Fibroblast of skin of scalp (primary cell): ENCODE measurements around the gene EEFSEC.

ENCODE experiments used
- DNase-seq: peaks from one replicate; pipeline ENCODE4 v3.0.0-alpha.2; 2013

Gene EEFSEC

DNA sequence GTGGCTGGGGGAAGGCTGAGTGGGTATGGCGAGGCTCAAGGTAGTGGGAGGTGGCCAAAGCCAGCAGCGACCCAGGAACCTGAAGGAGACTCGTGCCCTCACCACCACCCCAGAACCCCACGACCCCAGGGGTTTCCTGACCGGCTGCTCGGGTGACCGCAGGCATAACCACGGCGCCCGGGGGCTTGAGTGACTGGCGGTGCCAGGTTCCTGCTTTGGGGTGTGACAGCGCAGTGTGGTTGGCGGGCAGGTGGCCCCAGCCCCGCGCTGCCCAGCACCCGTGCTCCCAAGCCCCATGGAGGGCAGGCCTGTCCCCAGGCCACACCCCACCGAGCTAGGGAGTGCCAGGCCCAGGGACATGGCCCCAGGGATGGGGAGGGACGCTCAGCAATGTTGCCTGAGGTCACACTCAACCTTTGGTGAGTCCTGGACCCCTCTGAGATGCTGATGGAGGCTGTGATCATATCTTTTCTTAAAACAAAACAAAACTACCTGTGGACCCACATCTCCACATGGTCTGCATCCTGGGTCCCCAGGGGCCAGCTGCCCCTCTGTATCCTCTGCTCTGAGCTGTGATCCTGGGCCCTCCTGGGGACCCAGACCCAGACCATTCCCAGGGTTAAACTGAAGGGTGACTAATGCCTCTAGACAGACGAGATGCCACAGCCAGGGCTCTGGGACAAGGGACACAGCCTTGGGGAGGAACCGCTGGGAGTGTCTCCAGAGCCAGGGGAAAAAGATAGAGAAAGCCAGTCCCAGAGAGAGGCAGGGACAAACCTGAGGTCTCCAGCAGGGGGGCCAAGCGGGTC, 300.4 kb downstream of the EEFSEC start:
- DNase-seq = no peak

DNA sequence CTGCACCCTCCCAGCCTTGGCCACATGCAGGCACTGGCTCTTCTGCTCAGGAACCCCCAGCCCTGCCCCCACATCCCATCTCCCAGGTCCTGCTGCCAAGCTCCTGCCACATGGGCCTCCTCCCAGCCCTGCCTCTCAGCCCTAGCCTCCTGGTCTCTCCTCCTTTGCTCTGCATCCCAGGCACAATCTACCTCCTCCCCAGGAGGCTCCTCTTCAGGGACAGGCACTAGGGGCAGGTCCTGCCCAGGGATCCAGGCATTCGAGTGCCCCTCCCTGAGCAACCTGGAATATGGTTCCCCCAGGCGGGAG, 301.0 kb downstream of the EEFSEC start:
- DNase-seq = no peak

DNA sequence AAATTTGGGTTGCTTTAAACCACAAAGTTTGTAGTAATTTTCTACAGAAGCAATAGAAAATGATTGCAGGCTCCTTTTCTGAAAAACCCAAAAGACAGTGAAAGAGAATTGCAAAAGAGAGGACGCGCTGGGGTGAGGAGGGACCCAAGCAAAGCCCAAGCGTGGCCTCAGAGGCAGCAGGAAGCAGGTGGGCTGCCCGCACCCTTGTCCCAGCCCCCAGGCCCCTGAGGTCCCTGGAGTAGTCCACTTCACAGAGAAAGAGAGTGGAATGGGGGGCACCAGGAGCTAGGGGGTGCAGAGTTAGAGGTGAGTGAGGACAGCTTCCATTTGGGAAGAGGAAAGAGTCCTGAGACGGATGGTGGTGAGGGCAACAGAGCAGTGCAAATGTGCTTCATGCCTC, 301.8 kb downstream of the EEFSEC start:
- no peak for DNase-seq

DNA sequence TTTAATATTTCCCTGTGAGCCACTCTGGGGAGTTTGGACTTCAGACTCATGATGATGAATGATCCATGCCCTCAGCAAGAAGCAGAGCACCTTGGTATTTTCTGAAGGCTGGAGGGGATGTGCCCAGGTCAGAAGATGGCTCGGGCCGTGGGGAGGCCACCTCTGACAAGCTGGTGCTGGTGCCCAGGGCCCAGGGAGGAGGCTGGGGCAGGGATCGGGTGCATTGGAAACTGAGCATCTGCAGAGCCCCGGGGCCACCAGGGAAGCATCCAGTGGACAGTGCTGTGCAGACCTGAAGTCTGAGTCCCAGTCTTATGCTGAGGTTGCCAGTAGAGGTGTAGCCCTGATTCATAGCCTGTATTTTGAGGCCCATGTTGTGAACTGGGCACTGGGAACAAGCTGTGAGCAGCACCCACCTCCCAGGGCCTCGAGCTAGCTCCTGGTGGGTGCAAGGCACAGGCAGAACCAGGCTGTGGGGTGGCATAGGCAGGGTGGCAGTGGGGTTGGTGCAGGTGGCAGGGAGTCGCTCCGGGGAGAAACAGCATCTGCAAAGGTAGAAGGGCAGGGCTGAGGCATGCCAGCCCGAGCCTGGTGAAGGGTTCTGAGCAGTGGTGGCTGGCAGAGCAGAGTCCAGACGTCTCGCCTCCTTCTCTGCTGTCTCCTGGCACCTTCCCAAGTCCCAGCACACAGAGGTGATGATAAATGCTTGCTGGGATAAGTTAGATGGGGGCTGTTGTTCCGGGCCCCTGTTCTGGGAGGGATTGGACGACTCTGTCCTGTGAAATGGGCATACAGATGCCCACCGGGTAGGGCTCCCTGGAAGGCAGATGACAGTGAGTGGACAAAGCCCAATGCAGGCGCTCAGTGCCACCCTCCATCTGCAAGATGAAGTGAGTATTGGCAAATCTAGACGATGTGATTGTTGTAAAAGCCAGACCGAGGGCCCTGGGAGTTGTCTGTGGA, 302.8 kb downstream of the EEFSEC start:
- no peak for DNase-seq

DNA sequence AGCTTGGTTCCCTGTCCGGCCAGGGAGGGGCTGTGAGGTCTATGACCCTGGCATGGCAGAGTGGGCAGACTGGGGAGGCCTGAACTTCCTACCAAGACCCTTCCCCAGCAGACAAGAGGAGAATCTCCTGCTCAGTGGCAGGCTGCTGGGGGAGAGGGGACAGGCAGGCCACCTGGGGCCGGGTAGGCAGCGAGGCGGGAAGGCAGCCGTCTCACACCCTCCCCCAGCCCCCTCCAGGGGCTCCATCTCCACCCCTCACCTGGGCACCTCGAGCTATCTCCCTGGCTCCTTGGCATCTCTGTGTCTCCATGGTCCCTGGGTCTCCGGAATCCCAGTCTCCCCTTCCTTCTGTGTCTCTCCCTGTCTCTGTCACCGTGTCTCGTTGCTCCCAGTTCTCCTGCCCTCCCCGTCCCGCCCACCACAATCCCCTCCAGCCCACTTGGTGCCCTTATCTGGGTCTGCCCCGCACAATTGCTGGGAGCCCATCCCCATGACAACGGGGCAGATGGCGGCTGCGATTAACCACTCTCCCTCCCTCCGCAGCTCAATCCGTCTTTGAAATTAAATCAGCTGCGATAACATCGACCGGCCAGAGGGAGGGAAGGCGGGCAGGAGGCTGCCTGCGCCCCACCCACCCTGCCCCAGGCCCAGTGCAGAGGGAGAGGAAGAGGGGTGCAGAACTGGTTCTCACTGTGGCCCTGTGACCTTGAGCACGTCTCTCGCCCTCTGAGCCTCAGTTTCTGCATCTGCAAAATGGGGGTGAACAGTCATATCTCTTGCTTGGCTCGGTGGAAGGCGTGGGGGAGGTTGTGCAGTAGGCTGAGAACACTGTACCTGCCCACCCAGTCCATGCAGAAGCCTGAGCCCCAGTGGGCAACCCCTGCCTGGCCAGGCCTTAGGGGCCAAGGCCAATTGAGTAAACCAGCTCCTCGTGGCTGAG, 303.8 kb downstream of the EEFSEC start:
- no peak for DNase-seq

DNA sequence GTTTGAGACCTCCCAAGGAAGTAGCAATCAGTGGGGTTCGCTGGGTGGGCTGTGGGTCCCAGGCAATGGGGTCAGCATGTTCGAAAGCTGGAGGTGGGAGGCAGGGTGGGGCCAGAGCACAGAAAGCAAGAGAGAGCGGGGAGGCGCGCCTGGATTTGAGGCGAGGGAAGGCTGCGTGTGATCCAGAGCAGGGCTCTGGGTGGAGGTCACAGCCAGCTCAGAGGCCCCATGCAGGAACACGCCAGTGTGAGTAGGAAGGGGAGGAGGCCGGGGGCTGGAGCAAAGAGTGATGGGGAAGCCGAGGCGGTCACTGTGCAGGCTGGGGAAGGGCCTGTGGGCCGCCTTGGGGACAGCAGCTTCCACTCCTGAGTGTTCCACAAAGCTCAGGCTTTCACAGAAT, 304.7 kb downstream of the EEFSEC start:
- DNase-seq = no peak
